Epithelial cell of esophagus (primary cell): ENCODE measurements around the gene RASGRF2.

Experiments
- DNase-seq: peaks from one replicate; pipeline ENCODE4 v3.0.0; 2010; ENCODE audit warnings: low read depth
- H3K4me3 ChIP-seq: 2 replicates; pipeline ENCODE4 v1.5.1; 2011; ENCODE audit warnings: mild to moderate bottlenecking, low read length, control low read depth
- CTCF ChIP-seq: IDR thresholded peaks from 2 replicates; pipeline ENCODE4 v1.5.1; 2011; ENCODE audit warnings: low read depth, mild to moderate bottlenecking, low read length, control low read depth, inconsistent platforms; ENCODE audit not compliant: insufficient read depth; ENCODE audit errors: missing control alignments

Gene RASGRF2

GRCh38 chr5:81222285-81222684, 262.1 kb downstream of the RASGRF2 start:
- no peak overlapping the region for H3K4me3 ChIP-seq
- TF ChIP-seq CTCF: no peak
- DNase-seq: no peak

GRCh38 chr5:81225463-81225862, 265.3 kb downstream of the RASGRF2 start:
- no peak for TF ChIP-seq CTCF
- no peak for DNase-seq
- H3K4me3 ChIP-seq: no peak overlapping the region

GRCh38 chr5:81226286-81226685, 266.1 kb downstream of the RASGRF2 start:
- no peak for TF ChIP-seq CTCF
- no peak overlapping the region for H3K4me3 ChIP-seq
- DNase-seq: no peak

GRCh38 chr5:81226949-81227348, 266.8 kb downstream of the RASGRF2 start:
- DNase-seq: no peak
- TF ChIP-seq CTCF: no peak
- H3K4me3 ChIP-seq: no peak overlapping the region

GRCh38 chr5:81228084-81228483, 267.9 kb downstream of the RASGRF2 start:
- no peak overlapping the region for H3K4me3 ChIP-seq
- no peak for DNase-seq
- no peak for TF ChIP-seq CTCF

- no peak for DNase-seq
- H3K4me3 ChIP-seq: no peak overlapping the region
- TF ChIP-seq CTCF: no peak
Observed at GRCh38 chr5:81230416-81230815, 270.3 kb downstream of the RASGRF2 start.

- no peak for DNase-seq
- TF ChIP-seq CTCF: no peak
- no peak overlapping the region for H3K4me3 ChIP-seq
Observed at GRCh38 chr5:81232464-81233079, 272.4 kb downstream of the RASGRF2 start.
